GM12878 (cell line): ENCODE data around the gene NPAS4.

ENCODE experiments used
- CTCF ChIP-seq, 3 experiments: IDR thresholded peaks in 2 of 3; conservative IDR thresholded peaks in 1 of 3; 2 replicates each; pipeline ENCODE4 v1.5.1; 2011; ENCODE audit warnings: low read depth in 3 of 3, low read length in 3 of 3, mild to moderate bottlenecking in 3 of 3, control low read depth in 2 of 3, moderate library complexity in 2 of 3, inconsistent platforms in 1 of 3, mixed read lengths in 1 of 3; ENCODE audit not compliant: control insufficient read depth in 2 of 3, insufficient read depth in 1 of 3; ENCODE audit errors: extremely low read depth in 1 of 3
- POLR2A ChIP-seq: IDR thresholded peaks from 2 replicates; pipeline ENCODE4 v1.6.1; 2011; ENCODE audit warnings: low read depth, mild to moderate bottlenecking, low read length
- POLR2AphosphoS5 ChIP-seq: IDR thresholded peaks from 2 replicates; pipeline ENCODE4 v1.6.1; 2011; ENCODE audit warnings: mild to moderate bottlenecking, low read length, inconsistent platforms
- TF ChIP-seq, protein P1 (sequence below): IDR thresholded peaks from 2 replicates; pipeline ENCODE4 v1.6.1; 2011; ENCODE audit warnings: borderline replicate concordance, low read depth, mild to moderate bottlenecking, moderate library complexity, low read length; ENCODE audit not compliant: insufficient read depth, poor library complexity, severe bottlenecking

DNA sequence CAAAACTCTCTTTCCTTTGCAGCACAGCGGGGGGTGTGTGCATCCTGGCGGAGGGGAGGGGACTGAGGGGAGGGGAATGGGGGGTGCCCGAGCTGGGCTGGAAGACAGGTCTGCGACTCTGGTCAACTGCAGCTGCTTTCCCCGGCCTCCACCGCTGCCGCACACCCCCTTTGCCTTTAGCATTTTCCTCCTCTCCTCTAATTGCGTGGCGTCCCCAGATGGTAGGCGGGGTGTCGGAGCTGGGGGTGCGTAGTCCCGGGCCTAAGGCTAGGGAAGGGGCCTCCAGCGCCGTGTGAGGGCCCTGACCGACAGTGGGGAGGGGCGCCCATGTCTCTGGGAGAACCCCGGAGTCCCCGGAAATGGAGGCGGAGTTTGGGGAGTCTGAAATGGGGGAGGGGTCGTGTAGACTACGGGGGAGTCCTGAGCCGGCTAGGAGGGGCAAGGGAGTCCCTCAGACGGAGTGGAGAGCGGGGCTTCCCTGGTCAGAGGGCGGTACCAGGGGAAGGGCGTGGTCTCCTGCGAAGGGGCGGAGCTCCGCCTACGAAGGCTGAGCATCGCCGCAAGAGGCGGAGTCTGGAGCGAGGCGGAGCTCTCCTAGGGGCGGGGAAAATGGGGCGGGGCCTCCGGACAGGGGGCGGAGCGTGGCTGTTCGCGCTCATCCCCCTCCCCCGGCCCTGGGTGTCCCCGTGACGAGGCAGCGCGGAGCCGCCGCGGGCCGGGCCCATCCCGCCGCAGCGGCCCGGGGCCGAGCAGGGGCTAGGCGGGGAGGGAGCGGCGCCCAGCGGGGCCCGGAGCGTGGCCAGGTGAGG lies 45.6 kb downstream of the NPAS4 start, which contains the start of gene PELI3:
- TF ChIP-seq POLR2A (no peak; the same call in 1 of the 2 replicates), CTCF (IDR thresholded peaks at IDR 0.05 in 2 of 3, conservative IDR thresholded peaks at IDR 0.05 in 1 of 3; ENCODE audit: control insufficient read depth in 2 of 3, extremely low read depth in 1 of 3, insufficient read depth in 1 of 3, low read depth in 3 of 3, low read length in 3 of 3) (no peak), POLR2AphosphoS5 (no peak)
- TF ChIP-seq, protein P1, sequence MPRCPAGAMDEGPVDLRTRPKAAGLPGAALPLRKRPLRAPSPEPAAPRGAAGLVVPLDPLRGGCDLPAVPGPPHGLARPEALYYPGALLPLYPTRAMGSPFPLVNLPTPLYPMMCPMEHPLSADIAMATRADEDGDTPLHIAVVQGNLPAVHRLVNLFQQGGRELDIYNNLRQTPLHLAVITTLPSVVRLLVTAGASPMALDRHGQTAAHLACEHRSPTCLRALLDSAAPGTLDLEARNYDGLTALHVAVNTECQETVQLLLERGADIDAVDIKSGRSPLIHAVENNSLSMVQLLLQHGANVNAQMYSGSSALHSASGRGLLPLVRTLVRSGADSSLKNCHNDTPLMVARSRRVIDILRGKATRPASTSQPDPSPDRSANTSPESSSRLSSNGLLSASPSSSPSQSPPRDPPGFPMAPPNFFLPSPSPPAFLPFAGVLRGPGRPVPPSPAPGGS, result no peak
